GM19455 (cell line): ENCODE measurements around the gene HMGXB4.

Source experiments
- ATAC-seq: cut with Tn5 transposase; IDR thresholded peaks from one replicate; pipeline ENCODE4 v1.9.1; 2021; ENCODE audit not compliant: unreplicated experiment

HMGXB4 gene

DNA sequence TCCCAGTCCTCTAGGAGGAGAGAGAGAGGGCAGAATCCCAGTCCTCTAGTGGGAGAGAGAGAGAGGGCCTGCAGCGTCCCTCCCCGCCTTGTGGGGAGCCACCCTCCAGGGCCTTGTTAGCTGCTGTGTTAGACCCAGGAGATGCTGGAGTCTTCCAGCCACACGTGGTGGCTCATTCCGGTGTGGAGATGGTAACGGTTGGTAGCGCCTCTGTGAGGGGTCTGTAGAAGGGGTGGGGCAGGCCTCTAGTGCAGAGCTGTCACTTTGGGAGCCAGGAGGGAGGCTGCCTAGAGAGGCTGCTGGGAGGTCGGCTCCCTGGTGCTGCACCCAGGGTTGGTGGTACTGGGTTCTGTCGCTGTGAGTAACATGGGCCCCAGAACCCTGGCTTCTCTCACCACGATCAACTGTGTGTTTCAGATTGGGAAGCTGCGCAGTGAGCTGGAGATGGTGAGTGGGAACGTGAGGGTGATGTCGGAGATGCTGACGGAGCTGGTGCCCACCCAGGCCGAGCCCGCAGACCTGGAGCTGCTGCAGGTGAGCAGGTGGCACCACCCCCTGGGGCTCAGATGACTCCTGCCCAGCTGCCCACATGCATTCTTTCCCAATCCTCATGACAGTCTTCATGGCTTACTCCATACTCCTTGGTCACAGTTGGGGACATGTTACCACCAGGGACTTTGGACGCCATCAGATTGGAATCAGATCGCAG, 69.7 kb downstream of the HMGXB4 start:
- ATAC-seq = no peak

DNA sequence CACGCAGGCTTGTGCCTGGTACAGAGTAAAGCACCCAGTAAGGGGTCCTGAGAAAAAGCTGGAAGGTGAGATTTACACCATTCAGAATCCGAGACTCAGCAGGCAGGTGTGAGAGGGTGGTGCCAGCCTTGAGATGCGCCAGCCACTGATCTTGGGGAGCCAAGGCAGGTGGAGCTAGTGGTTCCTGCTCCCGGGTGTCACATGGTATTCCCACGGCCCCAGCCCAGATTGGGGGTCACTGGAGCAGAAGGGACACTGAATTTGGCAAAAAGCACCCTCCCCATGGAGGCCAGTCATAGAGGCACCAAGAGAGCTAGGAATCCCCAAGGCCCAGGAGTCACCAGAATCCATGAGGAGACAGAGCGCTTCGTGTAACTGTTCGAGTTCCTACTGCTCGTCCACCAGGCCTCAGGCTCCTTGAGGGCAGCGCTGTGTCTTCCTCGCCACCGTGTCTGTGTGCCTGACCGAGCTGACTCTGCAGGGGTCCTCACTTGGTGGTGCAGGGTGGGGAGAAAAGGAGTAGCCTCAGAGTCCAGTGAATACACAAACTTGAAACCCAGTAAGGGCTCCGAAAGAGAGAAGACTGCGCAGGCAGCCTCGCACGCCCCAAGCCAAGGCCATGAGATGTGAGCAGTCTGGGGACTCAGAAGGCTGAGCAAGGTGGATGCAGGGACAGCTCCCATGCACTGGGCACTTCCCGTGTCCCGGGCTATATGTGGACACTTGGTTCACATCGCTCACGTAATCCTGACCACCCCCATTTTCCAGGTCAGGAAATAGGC, 70.6 kb downstream of the HMGXB4 start:
- no peak for ATAC-seq

DNA sequence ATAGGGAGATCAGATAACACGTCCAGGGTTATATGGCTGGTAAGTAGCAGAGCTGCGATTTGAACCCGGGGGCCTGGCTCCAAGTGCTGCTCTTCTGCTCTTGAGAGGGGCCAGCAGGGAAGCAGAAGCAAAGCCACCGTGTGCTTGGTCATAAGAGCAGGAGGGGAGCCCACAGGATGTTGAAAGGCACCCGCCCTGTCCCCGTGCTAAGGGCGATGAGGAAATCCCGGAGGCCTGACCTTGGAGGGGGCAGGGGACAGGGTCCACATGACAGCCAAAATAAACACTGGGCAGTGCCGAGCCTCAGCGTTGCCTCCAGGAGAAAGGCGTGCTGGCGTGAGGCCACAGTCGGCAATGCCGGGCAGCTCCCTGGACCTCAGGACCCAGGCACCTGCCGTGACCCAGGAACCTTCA, 71.2 kb downstream of the HMGXB4 start:
- ATAC-seq = no peak

- no peak for ATAC-seq
Measured at GRCh38 chr22:35329114-35329847, 72.0 kb downstream of the HMGXB4 start.

- no peak for ATAC-seq
Measured at GRCh38 chr22:35330258-35330861, 73.1 kb downstream of the HMGXB4 start.

DNA sequence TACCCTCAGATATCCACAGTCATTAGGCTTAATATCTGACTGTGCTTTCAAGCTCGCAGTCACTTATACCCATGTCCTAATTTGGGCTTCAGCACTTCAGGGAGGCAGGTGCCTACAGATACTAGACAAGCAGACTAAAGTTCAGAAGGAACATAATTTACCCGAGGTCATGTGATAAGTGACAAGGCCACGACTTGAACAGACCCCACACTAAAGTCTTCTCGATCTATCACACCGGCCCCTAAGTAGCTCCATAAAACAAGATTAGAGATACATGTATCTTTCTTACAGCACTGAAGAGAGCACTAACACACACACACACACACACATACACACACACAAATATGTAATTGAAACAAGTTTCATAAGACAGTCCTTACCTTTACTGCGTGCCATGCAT, 75.0 kb downstream of the HMGXB4 start:
- no peak for ATAC-seq

DNA sequence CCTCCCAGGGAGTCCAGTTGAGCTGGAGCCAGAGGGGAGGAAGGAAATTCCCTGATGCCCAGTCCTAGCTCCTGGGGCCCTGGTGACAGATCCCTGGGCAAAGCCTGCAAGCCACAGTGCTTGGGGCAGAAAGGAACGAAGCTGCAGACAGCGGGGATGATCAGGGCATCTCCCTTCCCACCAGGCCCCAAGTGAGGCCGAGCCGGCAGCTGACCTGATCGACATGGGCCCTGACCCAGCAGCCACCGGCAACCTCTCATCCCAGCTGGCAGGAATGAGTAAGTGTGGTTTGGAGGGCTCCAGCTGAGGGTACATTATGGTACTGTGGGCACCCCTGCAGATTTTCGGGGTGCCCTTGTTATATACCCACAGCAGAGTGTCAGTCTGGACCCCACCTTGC, 75.9 kb downstream of the HMGXB4 start:
- ATAC-seq = no peak

GRCh38 chr22:35334004-35334403, 76.7 kb downstream of the HMGXB4 start:
- no peak for ATAC-seq

- no peak for ATAC-seq
Measured at GRCh38 chr22:35335468-35335867, 78.2 kb downstream of the HMGXB4 start.

DNA sequence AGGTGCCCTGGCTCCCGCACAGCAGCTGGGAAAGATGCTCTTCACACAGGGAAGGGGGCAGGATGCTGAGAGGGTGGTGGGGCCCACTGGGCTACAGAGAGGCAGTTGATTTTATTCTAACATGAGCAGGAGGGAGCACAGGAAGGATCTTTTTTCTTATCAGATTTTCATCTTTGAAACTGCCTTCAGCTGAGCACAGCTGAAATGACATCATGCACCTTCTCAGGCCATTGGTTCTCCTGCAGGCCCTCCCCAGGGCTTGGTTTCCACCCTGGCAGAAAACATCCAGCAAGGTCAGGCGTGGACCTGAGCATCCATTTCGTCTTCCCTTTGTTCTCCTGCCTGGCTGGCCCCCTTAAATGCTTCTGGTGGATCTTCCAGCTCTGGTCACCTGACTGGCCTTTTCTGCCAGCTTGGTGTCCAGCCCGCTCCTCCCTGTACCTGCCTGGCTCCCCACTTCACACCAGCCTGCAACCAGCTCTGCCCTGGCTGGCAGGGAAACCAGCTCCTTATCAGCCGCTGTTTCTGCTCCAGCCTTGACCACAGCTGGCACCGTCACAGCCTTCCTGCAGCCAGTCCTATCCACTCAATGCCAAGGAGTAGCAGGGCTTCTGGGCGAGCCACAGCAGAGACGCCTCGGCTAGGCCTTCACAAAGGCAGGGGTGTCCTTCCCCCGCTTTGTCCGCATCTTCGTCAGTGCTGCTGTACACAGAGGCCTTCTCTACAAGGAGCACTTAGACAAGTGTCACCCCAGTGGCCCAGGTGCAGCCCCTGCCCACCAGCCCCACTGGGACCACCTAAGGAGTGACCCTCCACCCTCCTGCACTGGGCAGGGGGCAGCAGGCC, 78.9 kb downstream of the HMGXB4 start:
- no peak for ATAC-seq

GRCh38 chr22:35337932-35338331, 80.6 kb downstream of the HMGXB4 start:
- no peak for ATAC-seq

GRCh38 chr22:35341090-35341874, 84.0 kb downstream of the HMGXB4 start:
- ATAC-seq = no peak

DNA sequence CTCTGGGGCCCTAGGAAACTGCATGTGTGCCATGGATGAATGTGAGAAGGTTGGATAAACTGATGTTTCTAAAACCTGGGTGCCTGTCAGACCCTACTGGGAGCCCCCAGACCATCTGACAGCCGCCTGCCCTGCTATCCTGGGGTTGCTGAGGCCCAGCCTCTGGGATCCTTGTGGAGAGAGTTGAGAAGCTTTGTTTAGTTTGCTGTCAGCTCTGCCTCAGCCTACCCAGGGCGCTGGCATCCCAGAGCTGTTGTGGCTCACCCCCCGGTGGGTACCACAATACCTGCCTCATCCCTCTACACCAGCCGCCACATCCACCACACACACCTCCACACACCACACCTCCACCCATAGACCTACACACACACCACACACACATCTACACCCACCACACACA, 85.1 kb downstream of the HMGXB4 start:
- no peak for ATAC-seq

- ATAC-seq = no peak
Measured at GRCh38 chr22:35343664-35344550, 86.6 kb downstream of the HMGXB4 start.

DNA sequence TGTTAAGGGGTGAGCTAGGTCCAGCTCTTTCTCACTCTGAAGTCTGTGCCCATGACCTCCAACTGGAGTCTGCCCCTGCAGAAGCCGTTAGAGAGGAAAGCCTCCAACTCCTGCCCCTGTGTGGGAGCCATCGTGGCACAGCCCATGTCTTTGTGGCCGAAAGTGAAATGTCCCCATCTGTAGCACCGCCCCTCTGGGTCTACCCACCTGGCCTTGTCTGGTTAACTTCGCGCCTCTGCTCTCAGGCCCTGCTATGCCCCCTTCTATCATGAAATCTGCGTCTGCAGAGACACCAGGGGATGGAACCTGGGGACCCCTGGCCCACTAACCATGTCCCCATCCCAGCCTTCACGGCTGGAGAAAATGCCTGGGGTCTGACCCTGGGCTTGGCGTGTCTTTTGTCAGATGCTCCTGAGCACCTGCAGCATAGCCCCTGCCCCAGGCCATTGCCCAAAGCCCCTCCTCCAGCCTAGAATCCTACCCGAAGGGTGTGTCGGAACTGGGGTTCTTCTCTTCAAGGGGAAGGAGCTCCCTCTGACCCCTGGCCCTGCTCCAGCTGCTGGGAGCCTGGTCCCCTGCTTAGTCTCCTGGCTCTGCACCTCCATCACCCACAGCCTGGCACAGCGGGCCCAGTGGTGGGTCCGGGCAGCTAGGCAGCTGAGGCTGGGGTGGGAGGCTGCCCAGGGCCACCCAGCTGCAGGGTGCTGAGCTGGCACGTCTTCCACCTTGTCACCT, 87.8 kb downstream of the HMGXB4 start:
- no peak for ATAC-seq
